RCC 7860 (cell line): Measurements from ENCODE around the gene SLC19A1.
A peak's percentile ranks its signal among the peaks of the same experiment; 100 is the strongest.

Experiments
- DNase-seq: peaks from one replicate; pipeline ENCODE4 v3.0.0-alpha.2; 2015; ENCODE audit warnings: low spot score
- FAIRE-seq: peaks from 2 replicates; lab custom pipeline; 2012; peaks lifted over from hg19 to GRCh38; lab: Jason Lieb, UNC

Gene SLC19A1

DNA sequence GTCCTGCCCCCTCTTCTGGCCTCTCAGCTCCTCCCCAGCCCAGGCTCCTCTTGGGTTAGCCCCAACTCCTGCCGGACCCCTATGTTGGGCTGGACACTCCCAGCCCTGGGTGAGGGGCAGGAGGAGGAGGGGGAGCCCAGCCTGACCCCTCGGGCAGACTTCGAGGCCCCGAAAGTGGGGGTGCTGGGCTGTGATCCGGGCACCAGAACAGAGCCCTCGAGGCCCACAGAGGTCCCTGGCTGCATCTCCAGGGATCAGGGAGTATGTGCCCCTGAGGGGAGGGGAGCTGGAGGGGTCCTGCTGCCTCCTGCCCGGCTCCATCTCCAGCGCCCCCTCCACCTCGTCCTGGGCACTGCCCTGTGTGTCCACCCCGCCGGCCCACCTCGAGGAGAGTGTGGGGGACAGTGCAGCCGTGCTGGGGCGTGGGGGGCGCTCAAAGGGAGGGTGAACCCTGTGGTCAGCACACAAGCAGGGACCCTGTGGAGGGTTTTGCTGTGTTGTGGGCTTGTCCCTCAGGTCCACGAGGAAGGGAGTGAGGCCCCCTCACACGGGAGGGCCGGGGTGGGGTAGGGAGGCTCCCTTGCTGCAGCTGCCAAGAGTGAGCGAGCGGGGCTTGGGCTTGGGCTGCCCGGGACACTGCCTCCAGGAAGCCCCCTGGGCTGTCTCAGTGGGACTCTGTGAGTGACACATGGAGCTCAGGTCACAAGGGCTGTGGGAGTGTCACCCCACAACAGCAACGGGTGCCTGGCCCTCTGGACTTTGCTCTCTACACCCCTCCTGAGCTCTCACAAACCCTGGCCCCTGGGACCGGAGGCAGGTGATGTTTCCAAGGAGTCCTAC is 82.8 kb downstream of the SLC19A1 start:
- no peak for DNase-seq
- FAIRE-seq = no peak

DNA sequence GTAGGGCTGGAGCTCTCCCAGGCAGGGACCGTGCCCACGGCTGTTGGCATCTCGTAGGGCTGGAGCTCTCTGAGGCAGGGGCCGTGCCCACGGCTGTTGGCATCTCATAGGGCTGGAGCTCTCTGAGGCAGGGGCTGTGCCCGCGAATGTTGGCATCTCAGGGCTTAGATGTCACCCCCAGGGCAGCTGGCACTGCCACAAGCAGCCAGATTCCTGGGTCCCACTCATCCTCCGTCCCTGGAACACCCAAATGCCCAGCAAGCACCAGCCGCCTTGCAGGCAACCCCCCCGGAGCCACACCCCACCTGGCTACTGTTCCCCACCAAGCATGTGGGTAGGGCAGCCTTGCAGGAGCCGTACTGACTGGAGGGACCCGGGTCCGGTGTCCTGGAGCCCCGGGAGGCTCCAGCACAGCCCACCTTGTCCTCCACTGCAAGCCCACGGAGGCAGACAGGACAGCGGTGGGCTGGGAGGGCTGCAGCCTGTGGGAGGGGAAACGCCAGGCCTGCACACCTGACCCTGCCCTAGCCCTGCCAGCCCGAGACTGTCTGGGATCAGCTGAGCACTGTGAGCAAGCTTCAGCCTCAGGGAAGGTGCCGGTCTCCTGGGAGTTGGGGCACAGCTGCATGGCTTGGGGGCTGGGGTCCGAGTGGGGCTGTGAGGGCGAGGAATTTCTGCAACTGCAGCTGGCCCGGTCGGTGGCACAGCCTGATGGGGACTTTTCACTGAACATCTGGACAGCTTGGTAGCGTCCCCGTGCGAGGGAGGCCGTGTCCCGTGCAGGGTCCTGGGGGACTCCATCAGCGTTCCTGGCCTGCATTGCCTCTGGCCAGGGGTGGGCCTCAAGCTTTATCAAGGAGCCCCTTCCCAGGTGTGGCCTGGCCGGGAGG is 83.7 kb downstream of the SLC19A1 start:
- DNase-seq = no peak
- FAIRE-seq = no peak

DNA sequence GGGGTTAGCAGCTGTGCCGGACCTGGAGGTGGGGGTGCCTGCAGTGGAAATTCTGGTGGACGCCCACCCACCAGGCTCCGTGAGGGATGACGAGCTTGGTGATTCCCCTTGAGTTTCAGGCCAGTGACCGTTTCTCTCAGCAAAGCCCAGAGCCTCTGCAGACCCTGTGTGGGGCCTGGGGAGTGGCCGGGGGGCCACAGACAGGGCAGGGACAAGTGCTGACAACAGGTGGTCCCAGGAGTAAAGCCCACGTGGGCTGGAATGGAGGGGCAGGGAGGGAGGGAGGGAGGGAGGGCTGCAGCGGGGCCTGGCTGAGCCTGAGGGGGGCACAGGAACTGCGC is 84.4 kb downstream of the SLC19A1 start:
- no peak for DNase-seq

DNA sequence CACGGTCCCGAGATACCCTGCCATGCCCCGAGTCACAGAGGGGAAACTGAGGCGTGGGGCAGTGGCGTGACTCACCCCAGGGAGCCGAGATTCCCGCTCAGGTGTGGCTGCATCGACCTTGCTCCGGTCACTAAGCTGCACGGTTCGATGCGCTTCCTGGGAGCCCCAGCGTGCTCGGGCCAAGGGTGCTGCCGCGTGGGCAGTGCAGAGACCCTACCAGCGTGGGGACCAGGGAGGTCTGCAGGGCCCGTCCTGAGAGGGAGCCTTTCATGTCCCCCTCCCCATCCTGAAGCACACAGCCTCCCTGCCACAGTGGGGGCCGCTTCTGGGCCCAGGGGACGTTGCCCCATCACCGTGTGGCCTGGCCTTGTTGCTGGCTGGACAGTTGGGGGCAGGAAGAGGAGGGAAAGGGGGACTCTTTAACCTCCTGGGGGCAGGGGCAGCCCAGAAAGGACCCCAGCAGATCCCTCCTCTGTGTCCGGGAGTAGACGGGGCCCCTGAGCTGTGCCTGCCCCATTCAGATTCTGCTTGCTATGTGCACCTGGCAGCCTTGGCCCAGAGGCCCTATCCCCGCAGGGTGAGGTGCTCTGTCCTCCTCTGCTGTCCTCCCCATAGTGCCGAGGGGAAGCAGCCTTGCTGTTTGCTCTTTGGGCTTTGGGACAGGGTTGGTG is 84.9 kb downstream of the SLC19A1 start:
- FAIRE-seq (no peak), DNase-seq (no peak)

More for the DNA sequence above, 84.4 kb downstream of the SLC19A1 start:
- FAIRE-seq = no peak

DNA sequence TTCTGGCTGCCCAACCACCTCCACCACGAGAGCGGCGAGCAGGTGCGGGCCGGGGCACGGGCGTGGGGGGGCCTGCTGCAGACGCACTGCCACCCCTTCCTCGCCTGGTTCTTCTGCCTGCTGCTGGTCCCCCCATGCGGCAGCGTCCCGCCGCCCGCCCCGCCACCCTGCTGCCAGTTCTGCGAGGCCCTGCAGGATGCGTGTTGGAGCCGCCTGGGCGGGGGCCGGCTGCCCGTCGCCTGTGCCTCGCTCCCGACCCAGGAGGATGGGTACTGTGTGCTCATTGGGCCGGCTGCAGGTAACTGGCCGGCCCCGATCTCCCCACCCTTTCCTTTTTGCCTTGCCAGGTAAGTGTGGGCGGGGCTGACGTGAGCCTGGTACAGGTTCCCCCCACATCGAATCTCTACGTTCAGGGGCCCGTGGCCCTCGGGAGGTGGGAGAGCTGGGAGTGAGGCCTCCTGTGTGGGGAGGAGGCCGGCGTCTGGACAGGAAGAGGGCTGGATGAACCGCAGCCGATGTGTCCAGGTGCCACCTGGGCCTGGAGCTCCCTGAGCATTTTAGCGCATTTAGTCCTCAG is 85.6 kb downstream of the SLC19A1 start:
- FAIRE-seq (no peak), DNase-seq (no peak)

- DNase-seq (no peak), FAIRE-seq (no peak)
Measured at GRCh38 chr21:45455674-45456583, 86.3 kb downstream of the SLC19A1 start.

GRCh38 chr21:45454926-45455673 is 87.1 kb downstream of the SLC19A1 start:
- FAIRE-seq = no peak
- peak; percentile 52 for DNase-seq

GRCh38 chr21:45454060-45454925 is 87.9 kb downstream of the SLC19A1 start:
- FAIRE-seq = no peak
- no peak for DNase-seq

- no peak for DNase-seq
- FAIRE-seq = no peak
Measured at GRCh38 chr21:45453308-45453950, 88.8 kb downstream of the SLC19A1 start.

DNA sequence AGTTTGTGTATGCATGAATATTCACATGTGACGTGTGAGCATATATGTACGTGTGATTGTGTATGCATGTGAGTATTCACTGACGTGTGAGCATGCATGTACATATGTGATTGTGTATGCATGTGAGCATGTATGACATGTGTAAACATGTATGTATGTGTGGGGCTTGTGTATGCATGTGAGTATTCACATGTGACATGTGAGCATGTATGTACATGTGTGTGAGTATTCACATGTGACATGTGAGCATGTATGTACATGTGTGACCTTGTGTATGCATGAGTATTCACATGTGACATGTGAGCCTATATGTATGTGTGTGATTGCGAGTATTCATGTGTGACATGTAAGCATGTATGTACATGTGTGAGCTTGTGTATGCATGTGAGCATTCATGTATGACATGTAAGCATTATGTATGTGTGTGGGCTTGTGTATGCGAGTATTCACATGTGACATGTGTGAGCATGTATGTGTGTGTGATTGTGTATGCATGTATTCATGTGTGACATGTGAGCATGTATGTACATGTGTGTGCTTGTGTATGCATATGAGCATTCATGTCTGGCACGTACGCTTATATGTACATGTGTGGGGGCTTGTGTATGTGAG is 89.4 kb downstream of the SLC19A1 start:
- no peak for DNase-seq
- no peak for FAIRE-seq

- DNase-seq (no peak), FAIRE-seq (no peak)
Measured at GRCh38 chr21:45451771-45452182, 90.5 kb downstream of the SLC19A1 start.

DNA sequence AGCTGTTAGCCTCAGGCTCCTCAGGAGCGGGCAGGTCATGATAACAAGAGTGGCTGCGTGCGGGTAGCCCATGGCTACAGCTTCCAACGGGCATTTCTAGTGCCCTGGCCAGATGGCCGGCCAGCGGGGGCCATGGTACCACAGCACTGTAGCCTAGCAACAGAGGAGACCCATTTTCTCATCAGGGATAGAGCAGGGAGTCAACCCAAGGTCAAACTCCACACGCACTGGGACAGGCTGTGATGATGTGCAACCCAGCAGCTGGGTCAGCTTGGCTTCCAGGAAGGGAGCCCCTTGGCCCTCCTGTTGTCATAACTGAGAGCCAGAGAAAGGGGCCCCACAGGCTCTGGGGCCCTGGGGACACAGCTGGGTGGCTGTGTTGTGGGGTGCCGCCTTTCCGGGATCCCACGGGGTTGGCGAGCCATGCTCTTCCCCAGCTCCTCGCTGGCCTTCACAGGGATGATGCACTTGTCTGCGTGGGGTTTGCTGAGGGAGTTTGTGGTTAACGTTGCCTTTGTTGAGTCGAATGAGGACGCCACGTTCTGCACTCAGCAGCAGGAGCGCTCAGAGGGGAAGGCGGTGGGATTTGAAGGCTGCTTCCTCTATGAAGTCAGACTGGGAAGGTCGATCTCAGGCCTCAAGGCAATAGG is 91.0 kb downstream of the SLC19A1 start:
- DNase-seq = no peak
- FAIRE-seq = no peak

GRCh38 chr21:45450423-45451090 is 91.7 kb downstream of the SLC19A1 start:
- no peak for DNase-seq
- no peak for FAIRE-seq

- DNase-seq (no peak), FAIRE-seq (no peak)
Measured at GRCh38 chr21:45449658-45450422, 92.4 kb downstream of the SLC19A1 start.

DNA sequence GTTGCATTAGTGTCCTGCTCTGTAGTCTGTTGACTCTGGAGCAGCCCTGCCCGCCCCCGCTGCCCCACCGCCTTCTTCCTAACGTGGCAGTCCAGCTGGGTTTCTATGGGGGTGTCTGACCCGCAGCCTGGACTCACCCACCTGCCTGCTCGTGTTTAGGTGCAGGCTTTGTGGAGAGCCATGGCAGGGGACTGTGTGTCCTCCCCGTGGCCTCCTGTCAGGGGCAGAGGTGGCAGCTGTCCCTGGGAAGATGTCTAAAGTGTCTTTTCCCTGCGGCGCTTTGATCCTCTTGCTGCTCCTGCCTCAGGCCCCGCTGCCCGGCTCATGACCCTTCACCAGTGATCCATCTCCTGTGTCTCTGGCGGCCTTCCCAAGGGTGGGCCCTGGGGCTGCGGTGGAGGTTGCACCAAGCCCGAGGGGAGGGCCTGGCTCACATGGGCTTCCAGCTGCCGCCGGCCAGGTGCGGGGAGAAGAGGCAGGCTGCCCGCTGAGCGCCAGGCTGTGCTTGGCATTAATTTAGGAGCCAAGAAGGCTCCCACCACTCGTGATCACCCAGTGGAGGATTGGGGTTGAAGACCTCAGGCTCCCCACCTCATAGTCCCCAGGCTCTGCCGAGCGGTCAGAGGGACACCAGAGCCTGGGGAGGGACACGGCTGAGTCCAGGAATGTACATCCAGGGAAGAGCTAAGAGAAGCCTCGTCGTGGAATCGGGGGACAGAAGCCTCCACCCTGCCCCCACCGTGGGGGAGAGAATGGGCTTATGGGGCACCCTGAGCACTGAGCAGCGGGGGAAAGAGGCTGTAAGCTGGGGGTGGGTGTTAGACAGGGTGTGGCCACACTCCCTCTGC is 93.2 kb downstream of the SLC19A1 start:
- no peak for DNase-seq
- FAIRE-seq = no peak
